HPDE6-E6E7 (cell line): ENCODE measurements around the gene HPCA.
A peak's percentile ranks its signal among the peaks of the same experiment; 100 is the strongest.
"Not testable (repeated sequence)": the region's sequence is repeated elsewhere in the genome, so short reads cannot be mapped to it uniquely, and the experiment has no call there.

Experiments
- DNase-seq: peaks from one replicate; pipeline ENCODE4 v3.0.0; 2011; ENCODE audit warnings: missing footprints; ENCODE audit errors: extremely low spot score

HPCA gene

DNA sequence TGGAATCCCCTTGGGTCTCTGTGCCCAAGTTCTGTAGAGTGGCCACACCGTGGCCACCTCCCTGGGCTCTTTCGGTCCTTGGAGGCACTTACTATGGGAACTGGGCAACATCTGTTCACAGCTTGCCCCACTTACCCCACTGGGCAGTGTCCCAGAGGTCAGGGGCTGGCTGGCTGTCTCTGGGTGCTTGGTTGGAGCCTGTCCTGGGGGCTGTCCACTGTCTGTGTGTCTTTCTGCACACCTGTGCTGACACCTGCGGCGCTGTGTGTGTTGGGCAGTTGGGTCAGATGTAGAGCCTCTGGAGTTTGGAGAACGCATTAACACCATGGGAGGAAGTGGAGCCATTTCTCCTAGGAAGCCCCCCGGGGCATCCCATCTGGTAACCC is 16.2 kb downstream of the HPCA start:
- no peak for DNase-seq

DNA sequence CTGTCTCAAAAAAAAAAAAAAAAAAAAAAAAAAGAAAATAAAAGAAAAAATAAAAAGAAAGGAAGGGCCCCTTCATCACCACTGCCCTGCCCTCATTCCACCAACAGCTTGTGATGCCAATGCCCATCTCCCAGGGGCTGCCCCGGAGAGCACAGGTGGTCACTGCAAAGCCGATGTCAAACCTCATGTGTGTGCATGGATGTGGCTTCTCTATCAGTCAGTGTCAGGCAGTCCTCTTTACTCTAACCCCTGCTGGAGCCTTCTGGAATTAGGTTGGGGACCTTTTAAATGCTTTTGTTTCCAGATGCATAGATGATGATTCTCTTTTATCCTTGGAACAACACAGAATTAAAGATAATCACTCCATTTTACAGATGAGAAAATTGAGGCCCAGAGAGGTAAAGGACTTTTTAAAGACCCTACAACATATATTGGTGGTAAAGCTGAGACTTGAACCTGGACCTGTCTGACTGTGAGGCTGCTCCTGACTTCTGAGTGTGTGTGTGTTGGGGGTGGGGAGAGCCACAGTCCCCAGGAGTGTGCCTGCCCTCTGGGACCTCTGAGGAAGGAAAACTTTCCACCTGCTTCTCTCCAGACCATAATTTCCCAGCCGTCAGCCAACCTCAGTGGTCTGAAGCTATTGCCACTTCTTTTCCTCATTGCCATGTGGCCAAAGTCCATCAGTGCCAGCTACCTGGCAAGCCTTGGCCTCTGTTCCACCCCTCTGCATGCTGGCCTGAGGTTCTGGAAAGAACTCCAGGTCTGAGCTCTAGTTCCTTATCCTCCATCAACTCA is 17.9 kb downstream of the HPCA start:
- no peak for DNase-seq

DNA sequence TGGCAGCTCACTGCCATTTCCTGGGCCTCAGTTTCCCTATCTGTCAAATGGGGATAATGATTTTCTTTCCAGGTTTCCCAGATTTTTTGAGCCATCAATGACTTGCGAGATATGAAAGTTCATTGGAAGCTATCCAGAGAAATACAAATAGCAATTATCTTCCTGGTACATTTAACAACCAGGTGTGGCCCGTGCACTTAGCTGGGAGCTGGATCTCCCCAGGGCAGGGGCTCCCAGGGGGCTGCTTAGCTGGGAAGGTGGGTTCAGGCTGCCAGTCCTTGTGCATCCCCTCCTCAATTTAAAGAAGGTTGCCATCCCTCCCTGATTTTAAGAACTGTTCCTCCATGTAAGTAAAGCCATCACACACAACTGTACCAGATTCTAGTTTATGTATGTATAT is 18.5 kb downstream of the HPCA start:
- no peak for DNase-seq

DNA sequence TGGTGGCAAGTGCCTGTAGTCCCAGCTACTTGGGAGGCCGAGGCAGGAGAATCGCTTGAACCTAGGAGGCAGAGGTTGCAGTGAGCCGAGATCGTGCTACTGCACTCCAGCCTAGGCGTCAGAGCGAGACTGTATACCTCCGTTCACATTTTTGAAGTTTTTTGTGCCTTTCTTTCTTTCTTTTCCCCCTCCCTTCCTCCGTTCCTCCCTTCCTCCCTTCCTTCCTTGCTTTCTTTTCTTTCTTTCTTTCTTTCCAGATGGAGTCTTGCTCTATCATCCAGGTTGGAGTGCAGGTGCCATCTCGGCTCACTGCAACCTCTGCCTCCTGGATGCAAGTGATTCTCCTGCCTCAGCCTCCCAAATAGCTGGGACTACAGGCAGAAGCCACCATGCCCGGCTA is 19.3 kb downstream of the HPCA start:
- not testable (repeated sequence) for DNase-seq

- DNase-seq = no peak
Measured at GRCh38 chr1:32906654-32907053, 20.4 kb downstream of the HPCA start.

DNA sequence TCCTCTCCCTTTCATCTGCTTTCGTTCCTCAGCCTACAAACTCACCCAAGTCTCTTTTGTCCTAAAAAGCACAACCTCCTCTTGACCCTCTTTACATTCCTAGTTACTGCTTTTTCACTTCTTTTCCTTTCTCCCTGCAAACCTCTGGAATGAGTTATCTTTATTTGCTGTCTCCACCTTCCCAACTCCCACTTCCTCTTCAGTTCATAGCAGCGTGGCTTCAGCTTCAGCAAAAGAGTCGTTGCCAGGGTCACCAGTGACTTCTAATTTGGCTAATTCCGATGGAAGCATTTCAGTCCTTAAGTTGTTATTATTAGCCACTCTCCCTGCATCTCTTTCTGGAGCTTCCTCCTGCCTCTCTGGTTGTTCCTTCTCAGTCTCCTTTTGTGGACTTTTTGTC is 21.1 kb downstream of the HPCA start:
- DNase-seq = no peak

DNA sequence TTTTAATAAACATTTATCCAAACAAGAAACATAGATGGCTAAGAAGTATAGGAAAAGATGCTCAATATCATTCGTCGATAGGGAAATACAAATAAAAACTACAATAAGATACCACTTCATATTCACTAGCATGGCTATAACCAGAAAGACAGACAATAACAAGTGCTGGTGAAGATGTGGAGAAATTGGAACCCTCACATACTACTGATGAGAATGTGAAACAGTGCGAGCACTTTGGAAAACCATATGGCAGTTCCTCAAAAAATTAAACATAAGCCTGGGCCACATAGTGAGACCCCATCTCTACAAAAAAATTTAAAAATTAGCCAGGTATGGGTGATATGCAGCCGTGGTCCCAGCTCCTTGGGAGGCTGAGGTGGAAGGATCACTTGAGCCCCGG is 24.0 kb downstream of the HPCA start:
- DNase-seq = no peak

- no peak for DNase-seq
Measured at GRCh38 chr1:32915766-32916706, 29.7 kb downstream of the HPCA start.

GRCh38 chr1:32917521-32917920 is 31.2 kb downstream of the HPCA start:
- no peak for DNase-seq

GRCh38 chr1:32918179-32918578 is 31.9 kb downstream of the HPCA start:
- no peak for DNase-seq

DNA sequence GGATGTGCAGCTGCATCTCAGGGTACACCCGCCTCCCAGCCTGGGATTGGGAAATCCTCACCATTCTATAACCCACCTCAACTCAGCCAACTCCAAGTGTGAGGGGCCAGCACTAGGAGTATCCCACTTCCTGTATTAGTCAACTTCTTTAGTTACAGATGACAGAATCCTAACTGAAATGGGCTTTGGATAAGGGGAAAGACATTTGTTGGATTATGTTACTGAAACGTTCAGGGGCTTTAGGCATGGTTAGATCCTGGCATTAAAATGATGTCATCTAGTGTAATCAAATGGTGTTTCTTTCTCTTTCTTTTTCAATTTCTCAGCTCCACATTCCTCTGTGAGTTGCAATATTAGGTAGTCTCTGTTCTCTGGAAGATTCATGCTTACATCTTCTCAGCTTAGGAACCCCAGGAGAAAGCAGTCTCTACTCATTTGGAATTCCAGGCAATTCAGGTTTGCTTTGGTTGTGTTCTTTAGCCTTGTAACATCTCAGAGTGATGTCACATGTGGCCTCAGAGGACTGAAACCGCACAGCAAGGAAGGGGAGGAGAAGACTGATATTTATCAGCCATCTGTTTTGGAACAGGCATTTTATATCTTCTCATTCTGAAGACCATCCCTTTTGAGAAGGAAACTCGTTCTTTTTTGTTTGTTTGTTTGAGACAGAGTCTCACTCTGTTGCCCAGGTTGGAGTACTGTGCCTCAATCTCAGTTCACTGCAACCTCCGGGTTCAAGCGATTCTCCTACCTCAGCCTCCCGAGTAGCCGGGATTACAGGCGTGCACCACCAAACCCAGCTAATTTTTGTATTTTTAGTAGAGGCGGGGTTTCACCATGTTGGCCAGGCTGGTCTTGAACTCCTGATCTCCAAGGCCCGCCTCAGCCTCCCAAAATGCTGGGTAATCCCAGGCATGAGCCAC is 33.8 kb downstream of the HPCA start:
- DNase-seq = no peak

GRCh38 chr1:32920833-32921232 is 34.5 kb downstream of the HPCA start:
- no peak for DNase-seq

DNA sequence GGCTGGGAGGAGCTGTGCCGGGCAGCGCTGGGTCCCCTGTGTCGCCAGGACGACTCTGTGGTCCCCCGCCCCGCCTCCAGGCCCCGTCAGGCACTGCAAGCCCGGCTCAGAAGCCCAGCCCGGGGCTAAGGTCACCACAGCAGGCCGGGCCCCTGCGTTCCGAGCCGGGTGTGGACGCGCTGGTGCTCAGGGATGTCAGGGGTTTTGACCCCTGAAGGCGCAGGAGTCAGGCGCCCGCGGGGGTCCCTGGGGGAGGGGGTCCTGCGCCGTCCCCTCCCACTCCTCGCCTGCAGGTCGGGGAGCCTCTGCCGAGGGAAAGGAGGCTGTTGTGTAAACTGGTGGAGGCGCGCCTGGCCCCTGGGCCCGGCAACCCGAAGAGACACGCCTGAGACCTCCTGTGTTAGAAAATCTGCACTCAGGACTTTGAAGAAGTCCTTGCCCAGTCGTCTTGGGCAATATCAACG is 38.6 kb downstream of the HPCA start:
- DNase-seq = no peak

DNA sequence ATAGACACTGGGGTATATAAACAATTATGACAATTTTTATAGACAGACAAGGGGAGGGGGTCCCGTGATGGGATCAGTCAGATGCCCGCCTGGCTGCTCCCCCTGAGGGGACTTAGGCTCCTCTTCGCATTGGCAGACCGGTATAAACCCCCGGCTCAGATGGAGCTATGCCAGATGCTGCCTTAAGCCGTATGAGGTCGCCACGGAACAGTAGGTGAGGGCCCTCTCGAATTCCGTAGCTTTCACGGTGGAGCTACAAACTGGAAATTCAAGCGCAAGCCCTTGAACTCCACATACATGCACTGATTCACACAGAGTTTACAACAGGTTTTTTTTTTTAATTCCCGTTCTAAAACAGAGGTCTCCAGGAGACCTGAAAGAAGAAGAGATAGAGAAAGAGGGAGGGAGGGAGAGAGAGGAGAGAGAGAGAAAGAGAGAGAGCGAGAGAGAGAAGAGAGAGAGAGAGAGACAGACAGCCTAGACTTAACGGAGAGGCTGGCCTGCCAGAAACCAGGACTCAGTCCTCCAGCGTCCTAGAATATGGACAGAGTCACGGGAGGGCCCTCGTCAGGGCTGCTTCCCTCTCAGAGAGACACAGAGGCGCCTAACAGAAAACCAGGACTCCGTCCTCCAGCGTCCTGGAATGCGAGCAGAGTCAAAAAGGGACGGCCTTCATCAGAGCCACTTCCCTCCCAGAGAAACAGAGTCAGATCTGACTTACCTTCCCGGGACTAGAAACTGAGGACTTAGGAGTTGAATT is 39.3 kb downstream of the HPCA start:
- DNase-seq = no peak

GRCh38 chr1:32926562-32926961 is 40.3 kb downstream of the HPCA start:
- DNase-seq = no peak

GRCh38 chr1:32927441-32927840 is 41.1 kb downstream of the HPCA start:
- DNase-seq = no peak

DNA sequence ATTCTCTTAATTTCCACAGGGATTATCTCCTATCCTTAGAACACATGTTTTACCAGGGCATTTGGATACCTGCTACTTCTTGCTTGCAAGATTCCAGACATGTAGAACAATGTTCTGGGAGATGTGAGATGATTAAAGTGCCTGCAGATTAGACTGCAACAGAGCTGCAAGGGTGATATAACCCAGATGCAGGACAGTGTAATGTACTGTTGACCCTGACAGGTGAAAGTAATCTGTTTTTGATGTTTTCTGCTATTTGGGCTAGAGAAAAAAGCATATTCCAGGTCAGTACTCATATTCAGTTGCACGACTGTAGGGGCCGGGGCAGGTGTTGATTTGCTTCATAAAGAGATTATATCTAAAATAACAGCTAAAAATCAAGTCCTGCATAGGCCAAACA is 42.0 kb downstream of the HPCA start:
- DNase-seq = no peak

DNA sequence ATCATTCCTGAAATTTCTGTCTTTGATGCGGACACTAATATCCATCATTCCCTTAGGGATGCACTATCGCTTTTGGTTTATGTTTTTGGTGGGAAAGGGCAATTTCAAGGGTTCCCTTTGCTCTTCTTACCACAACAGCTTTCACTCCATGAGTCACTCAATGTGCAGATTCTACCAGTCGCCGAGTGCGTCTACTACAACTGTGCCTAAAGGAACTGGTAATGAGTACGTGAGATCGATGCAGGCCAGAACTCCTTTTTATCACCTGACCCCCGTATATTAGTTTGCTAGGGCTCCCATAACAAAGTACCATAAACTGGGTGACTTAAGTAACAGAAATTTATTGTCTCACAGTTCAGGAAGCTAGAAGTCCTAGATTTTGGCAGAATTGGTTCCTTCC is 42.4 kb downstream of the HPCA start:
- DNase-seq = no peak

DNA sequence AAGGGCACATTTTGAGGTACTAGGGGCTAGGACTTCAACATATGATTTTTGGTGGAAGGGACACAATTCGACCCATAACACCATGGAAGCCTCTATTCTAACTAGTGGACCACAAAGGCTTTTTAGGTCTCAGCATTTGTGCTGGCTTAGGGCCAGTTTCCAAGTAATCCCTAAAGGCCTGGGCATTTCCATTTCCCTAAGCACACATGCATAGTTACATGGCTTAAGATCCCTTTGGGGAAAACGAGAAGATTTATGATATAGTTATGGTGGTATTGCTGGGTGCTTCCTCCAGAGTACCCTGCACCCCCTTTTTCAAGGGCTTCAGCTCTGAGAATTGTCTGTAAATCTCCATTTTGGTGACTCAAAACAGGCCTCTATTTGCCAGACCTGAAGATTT is 43.1 kb downstream of the HPCA start:
- DNase-seq = no peak

DNA sequence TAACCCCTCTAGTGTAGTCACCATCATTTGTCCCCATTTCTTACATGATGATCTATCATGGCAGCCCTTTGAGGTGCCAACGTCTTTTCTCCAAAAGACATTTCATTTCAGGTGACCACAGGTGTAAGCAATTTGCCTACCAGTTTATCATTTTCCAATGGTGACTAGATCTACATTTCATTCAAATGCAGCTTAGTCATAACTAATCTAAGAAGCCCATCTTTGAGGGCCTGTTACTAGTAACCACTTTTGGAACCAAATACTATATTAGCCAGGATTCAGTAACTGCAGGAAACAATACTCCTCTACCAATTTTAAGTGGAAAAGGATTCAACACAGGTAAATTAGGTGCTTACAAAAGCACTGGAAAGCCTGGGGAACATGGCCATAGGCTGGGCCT is 45.5 kb downstream of the HPCA start:
- no peak for DNase-seq

DNA sequence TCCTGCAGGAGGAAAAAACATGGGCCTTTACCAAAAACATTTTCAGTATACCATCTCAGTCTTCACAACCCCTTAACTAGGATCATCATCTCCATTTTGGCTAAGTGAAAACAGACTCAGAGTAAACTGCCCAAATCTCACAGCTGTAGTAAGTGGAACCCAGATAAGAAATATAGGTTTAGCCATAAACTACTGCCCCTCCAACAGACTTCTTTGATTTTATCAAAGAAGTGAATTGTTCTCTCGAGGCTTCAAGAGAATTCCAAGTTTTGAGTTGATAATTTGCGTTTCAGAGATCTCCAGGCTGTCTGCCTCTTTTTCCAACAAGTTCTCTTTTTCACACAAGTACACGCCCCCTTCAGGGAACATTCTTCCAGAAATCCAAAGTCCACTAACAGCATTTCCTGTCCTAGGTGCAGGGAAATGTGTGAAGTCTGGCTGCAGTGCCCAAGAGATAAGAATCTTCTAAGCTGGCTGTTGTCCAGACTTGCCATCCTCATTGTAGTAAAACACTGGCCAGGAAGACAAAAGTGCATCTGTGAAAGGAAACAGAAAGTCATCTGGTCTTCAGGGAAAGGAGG is 47.5 kb downstream of the HPCA start:
- DNase-seq = peak; percentile 48
